Endothelial cell of umbilical vein (primary cell): Measurements from ENCODE around the gene TMEM106C. TPM values are rescaled to one million over a fixed set of nuclear protein-coding genes. Genes with fewer than 3 reads are reported as not detected.

ENCODE experiments used
- BruUV-seq: library from RNA; stranded (reverse); fragments of 400-500 nt; replicated peaks from 2 replicates; lab custom pipeline; 2021; lab: Mats Ljungman, UMichigan
- CTCF ChIA-PET: fragments of 300-600, 350-600 bp; sonication (Branson Sonifier 250); formaldehyde crosslinking; loops from one replicate; lab custom pipeline; 2021; ENCODE audit warnings: antibody characterized with exemption, inconsistent platforms; lab: Charles Lee
- POLR2A ChIA-PET: fragments of 300-600, 350-600 bp; sonication (Branson Sonifier 250); formaldehyde crosslinking; loops from one replicate; lab custom pipeline; 2021; ENCODE audit warnings: antibody characterized with exemption, inconsistent platforms; lab: Charles Lee
- DNase-seq: peaks from one replicate; pipeline ENCODE4 v3.0.0-alpha.2; 2011; ENCODE audit warnings: low read depth, low spot score
- FAIRE-seq: peaks from 2 replicates; lab custom pipeline; 2011; peaks lifted over from hg19 to GRCh38; lab: Jason Lieb, UNC
- H2AFZ ChIP-seq: 2 replicates; pipeline ENCODE4 v1.6.0; 2012; ENCODE audit warnings: low read depth, low read length, control low read depth, inconsistent platforms
- H3K27ac ChIP-seq: 2 replicates; pipeline ENCODE4 v1.5.1; 2011; ENCODE audit warnings: low read depth, mild to moderate bottlenecking, control low read depth, low read length, moderate library complexity; ENCODE audit not compliant: insufficient read depth
- H3K27me3 ChIP-seq, 2 experiments: 2 replicates each; pipeline versions ENCODE4 v1.6.0 to v1.6.1; 2011; ENCODE audit warnings: low read length in 2 of 2, mixed read lengths in 1 of 2; ENCODE audit not compliant: control insufficient read depth in 2 of 2, insufficient read depth in 2 of 2
- H3K36me3 ChIP-seq, 2 experiments: 2 replicates in 1 of 2; 3 replicates in 1 of 2; pipeline ENCODE4 v1.5.1; 2011; ENCODE audit warnings: low read length in 2 of 2, mild to moderate bottlenecking in 1 of 2, moderate library complexity in 1 of 2; ENCODE audit not compliant: control insufficient read depth in 2 of 2, insufficient read depth in 2 of 2; ENCODE audit errors: extremely low read depth in 1 of 2
- H3K4me1 ChIP-seq: 3 replicates; pipeline ENCODE4 v1.5.1; 2011; ENCODE audit warnings: mild to moderate bottlenecking, low read length; ENCODE audit not compliant: control insufficient read depth, insufficient read depth; ENCODE audit errors: extremely low read depth
- H3K4me2 ChIP-seq: 2 replicates; pipeline ENCODE4 v1.6.1; 2011; ENCODE audit warnings: low read length, control low read depth, mixed read lengths; ENCODE audit not compliant: insufficient read depth
- H3K4me3 ChIP-seq, 3 experiments: fragments of 200-600 bp in 1 of 3; sonication (generic), shearing (Covaris generic) in 1 of 3; replicated peaks in 1 of 3; 2 replicates each; pipeline ENCODE4 v1.5.1; 2011 to 2016; ENCODE audit warnings: control low read depth in 3 of 3, low read length in 3 of 3, mild to moderate bottlenecking in 2 of 3, inconsistent platforms in 1 of 3, low read depth in 1 of 3, moderate library complexity in 1 of 3; ENCODE audit not compliant: insufficient read depth in 1 of 3
- H3K79me2 ChIP-seq: 2 replicates; pipeline ENCODE4 v1.6.0; 2012; ENCODE audit warnings: low read length, inconsistent platforms; ENCODE audit not compliant: control insufficient read depth, insufficient read depth
- H3K9ac ChIP-seq: replicated peaks from 2 replicates; pipeline ENCODE3; 2011; ENCODE audit warnings: low read length, control low read depth; ENCODE audit not compliant: insufficient read depth; ENCODE audit errors: extremely low read depth
- H3K9me1 ChIP-seq: replicated peaks from 3 replicates; pipeline ENCODE4 v1.6.0; 2011; ENCODE audit warnings: mild to moderate bottlenecking, low read length; ENCODE audit not compliant: control insufficient read depth, insufficient read depth; ENCODE audit errors: extremely low read depth
- H3K9me3 ChIP-seq: replicated peaks from 2 replicates; pipeline ENCODE4 v1.5.1; 2012; ENCODE audit warnings: low read length, inconsistent platforms; ENCODE audit not compliant: control insufficient read depth, insufficient read depth
- H4K20me1 ChIP-seq: replicated peaks from 2 replicates; pipeline ENCODE3; 2011; ENCODE audit warnings: mild to moderate bottlenecking, low read length; ENCODE audit not compliant: control insufficient read depth, insufficient read depth; ENCODE audit errors: extremely low read depth
- CTCF ChIP-seq, 2 donors: IDR thresholded peaks; 1 replicate in 1 of 2; 2 replicates in 1 of 2; pipeline ENCODE4 v1.5.1; 2011; ENCODE audit warnings: low read length in 2 of 2, mild to moderate bottlenecking in 2 of 2, moderate library complexity in 2 of 2, control low read depth in 1 of 2, inconsistent platforms in 1 of 2, low read depth in 1 of 2; ENCODE audit not compliant: insufficient read depth in 1 of 2; ENCODE audit errors: extremely low read depth in 1 of 2
- EZH2 ChIP-seq: IDR thresholded peaks from 2 replicates; pipeline ENCODE4 v1.6.1; 2012; ENCODE audit warnings: borderline replicate concordance, low read depth, mild to moderate bottlenecking, moderate library complexity, low read length, inconsistent platforms; ENCODE audit not compliant: severe bottlenecking
- FOS ChIP-seq: IDR thresholded peaks from 2 replicates; pipeline ENCODE4 v1.6.1; 2011; ENCODE audit warnings: mild to moderate bottlenecking, low read length, moderate library complexity, borderline replicate concordance; ENCODE audit not compliant: insufficient read depth
- GATA2 ChIP-seq: IDR thresholded peaks from 2 replicates; pipeline ENCODE4 v1.7.0; 2011; ENCODE audit warnings: low read depth, mild to moderate bottlenecking, moderate library complexity, mixed read lengths, low read length; ENCODE audit not compliant: insufficient read length, insufficient read depth
- JUN ChIP-seq: IDR thresholded peaks from 2 replicates; pipeline ENCODE4 v1.6.1; 2011; ENCODE audit warnings: borderline replicate concordance, low read depth; ENCODE audit not compliant: insufficient read length, insufficient read depth
- MAX ChIP-seq: IDR thresholded peaks from 2 replicates; pipeline ENCODE4 v1.6.1; 2011; ENCODE audit not compliant: insufficient read depth, insufficient read length
- MYC ChIP-seq: IDR thresholded peaks from one replicate; pipeline ENCODE4 v1.6.1; 2011; ENCODE audit warnings: mild to moderate bottlenecking, low read depth, low read length
- POLR2A ChIP-seq: IDR thresholded peaks from 2 replicates; pipeline ENCODE4 v1.6.1; 2012; ENCODE audit warnings: low read depth, mild to moderate bottlenecking, control low read depth, low read length
- POLR2AphosphoS5 ChIP-seq: IDR thresholded peaks from 2 replicates; pipeline ENCODE4 v1.6.1; 2012; ENCODE audit warnings: low read depth, mild to moderate bottlenecking, control low read depth, low read length, moderate library complexity; ENCODE audit not compliant: insufficient read depth
- dilution Hi-C: fragments of 300-500 bp; cut with MboI; formaldehyde crosslinking; loops from one replicate; pipeline ENCODE4 v1.15.0; 2019; ENCODE audit warnings: low sequenced_read_pairs; ENCODE audit not compliant: extremely low pct_ligation_motif_present
- intact Hi-C: fragments of 100-400 bp; cut with micrococcal nuclease; formaldehyde crosslinking; loops from one replicate; pipeline ENCODE4 v1.10.0; 2022
- polyA plus RNA-seq, 4 experiments: library from polyadenylated mRNA; depleted of rRNA in 3 of 4; stranded (reverse) in 3 of 4; unstranded in 1 of 4; fragments of >200 nt; gene quantifications; 2 replicates each; pipeline versions ENCODE4 v1.2.1 to v1.2.3, GENCODE V29; 2011 to 2012; ENCODE audit warnings: missing spikeins in 1 of 4
- total RNA-seq: library from RNA; stranded (reverse); gene quantifications from 2 replicates; pipeline ENCODE4 v1.2.3, GENCODE V29; 2021

The TMEM106C gene
- total and polyA plus RNA-seq, 2 donors (not counting 3 experiments of a cell fraction or from before 2014, with no cell fraction given): 84.4 to 148 TPM

GRCh38 chr12:47991106-47992061 is 28.0 kb downstream of the TMEM106C start:
- FAIRE-seq: no peak
- CTCF ChIA-PET: interaction anchor here (1.1 kb wide), 1 partner anchor 27 kb away, joined by 3 read pairs; no protein-coding TSS in a partner anchor

More at GRCh38 chr12:47991106-47992061, 28.0 kb downstream of the TMEM106C start:
- H3K9ac ChIP-seq: no peak overlapping the region
- no peaks in the 10 kb centered on the region for H3K9me1 ChIP-seq
- H3K4me2 ChIP-seq: no peak overlapping the region
- intact Hi-C loops (no loop called here), dilution Hi-C loops (no loop called here)
- no peak for DNase-seq
- TF ChIP-seq POLR2A (no peak), GATA2 (no peak), EZH2 (no peak), CTCF (IDR thresholded peaks at IDR 0.05; ENCODE audit: extremely low read depth in 1 of 2, insufficient read depth in 1 of 2, low read depth in 1 of 2, low read length in 2 of 2) (no peak), MYC (no peak), FOS (no peak), POLR2AphosphoS5 (no peak), JUN (no peak), MAX (no peak)
- no peaks in the 10 kb centered on the region for H4K20me1 ChIP-seq
- no peak overlapping the region for H3K27ac ChIP-seq
- no peak overlapping the region for H3K4me3 ChIP-seq
- POLR2A ChIA-PET: no interaction called here
- H3K36me3 ChIP-seq: no peaks in the 10 kb centered on the region
- no peak overlapping the region for H2AFZ ChIP-seq
- BruUV-seq: no TSS peak
- no peaks in the 10 kb centered on the region for H3K4me1 ChIP-seq
- peaks cover 10 to 13% of the 10 kb centered on the region in 2 experiments for H3K27me3 ChIP-seq
- H3K79me2 ChIP-seq: no peaks in the 10 kb centered on the region
- H3K9me3 ChIP-seq: no peaks in the 10 kb centered on the region
